Measurements from ENCODE around the gene SSTR3.

SSTR3 gene

DNA sequence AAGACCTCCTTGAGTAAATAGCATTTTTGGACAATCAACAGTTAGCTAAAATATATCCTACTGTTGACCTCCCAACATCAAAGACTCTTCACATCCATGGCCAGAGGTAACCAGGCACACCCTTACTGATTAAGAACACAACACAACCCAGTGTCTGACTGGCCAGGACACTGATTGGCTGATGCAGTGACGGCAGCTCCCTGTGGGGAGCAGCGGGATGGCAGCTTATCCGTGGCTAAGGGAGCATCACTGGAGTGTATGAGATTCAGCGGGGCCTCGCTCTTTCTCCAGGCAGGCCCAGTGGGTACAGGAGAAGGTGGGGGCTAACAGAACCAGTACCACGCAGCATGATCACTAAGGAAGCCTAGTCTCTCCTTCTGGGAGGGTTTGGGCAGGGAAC, 52.2 kb downstream of the SSTR3 start:
- H3K27ac ChIP-seq (ENCODE audit: low read depth, low read length, poor library complexity, severe bottlenecking), result no peak overlapping the region
- H3F3A ChIP-seq (ENCODE audit: insufficient read depth, low read length), result no peaks in the 10 kb centered on the region
- no peak overlapping the region for H3K9ac ChIP-seq (ENCODE audit: low read length)
- H4K20me1 ChIP-seq (ENCODE audit: insufficient read depth, low read length), result no peaks in the 10 kb centered on the region
- no peak for TF ChIP-seq EZH2 (IDR thresholded peaks at IDR 0.05; ENCODE audit: borderline replicate concordance, low read length)
- TF ChIP-seq, protein P1, sequence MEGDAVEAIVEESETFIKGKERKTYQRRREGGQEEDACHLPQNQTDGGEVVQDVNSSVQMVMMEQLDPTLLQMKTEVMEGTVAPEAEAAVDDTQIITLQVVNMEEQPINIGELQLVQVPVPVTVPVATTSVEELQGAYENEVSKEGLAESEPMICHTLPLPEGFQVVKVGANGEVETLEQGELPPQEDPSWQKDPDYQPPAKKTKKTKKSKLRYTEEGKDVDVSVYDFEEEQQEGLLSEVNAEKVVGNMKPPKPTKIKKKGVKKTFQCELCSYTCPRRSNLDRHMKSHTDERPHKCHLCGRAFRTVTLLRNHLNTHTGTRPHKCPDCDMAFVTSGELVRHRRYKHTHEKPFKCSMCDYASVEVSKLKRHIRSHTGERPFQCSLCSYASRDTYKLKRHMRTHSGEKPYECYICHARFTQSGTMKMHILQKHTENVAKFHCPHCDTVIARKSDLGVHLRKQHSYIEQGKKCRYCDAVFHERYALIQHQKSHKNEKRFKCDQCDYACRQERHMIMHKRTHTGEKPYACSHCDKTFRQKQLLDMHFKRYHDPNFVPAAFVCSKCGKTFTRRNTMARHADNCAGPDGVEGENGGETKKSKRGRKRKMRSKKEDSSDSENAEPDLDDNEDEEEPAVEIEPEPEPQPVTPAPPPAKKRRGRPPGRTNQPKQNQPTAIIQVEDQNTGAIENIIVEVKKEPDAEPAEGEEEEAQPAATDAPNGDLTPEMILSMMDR (IDR thresholded peaks at IDR 0.05; ENCODE audit: low read length), result no peak
- H3K4me1 ChIP-seq (ENCODE audit: insufficient read depth, low read length, severe bottlenecking), result no peaks in the 10 kb centered on the region
- no peak overlapping the region for H2AFZ ChIP-seq (ENCODE audit: low read length)
- H3K79me2 ChIP-seq (ENCODE audit: insufficient read depth, low read length), result no peaks in the 10 kb centered on the region
- peaks cover 26% of the 10 kb centered on the region; the same call in 1 of the 2 replicates for H3K27me3 ChIP-seq (ENCODE audit: insufficient read depth, low read length)
- H3K9me3 ChIP-seq (ENCODE audit: low read length), result peaks cover 8% of the 10 kb centered on the region
- H3K36me3 ChIP-seq (ENCODE audit: insufficient read depth, low read length), result peaks cover 6% of the 10 kb centered on the region; the same call in 1 of the 2 replicates
- no peak overlapping the region for H3K4me3 ChIP-seq (ENCODE audit: low read depth, low read length, poor library complexity, severe bottlenecking)
- H3K9me2 ChIP-seq (ENCODE audit: low read depth, low read length), result no peaks in the 10 kb centered on the region
- no peak overlapping the region for H3K4me2 ChIP-seq (ENCODE audit: low read length)

DNA sequence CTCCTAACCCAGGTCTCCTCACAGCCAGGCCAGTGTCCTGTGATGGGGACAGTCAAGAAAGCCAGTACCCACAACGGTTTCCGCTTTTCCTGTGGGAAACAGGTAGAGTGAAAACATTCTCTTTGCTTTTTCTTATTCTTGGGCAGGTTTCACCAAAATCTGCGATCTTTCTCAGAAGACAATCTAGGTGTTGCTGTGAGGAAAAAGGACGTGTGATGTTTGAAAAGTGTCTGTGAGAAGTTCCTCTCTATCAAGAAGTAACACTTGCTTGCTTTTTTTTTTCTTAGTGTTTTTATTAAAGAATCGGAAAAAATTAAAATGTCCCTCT, 53.4 kb downstream of the SSTR3 start:
- no peaks in the 10 kb centered on the region for H4K20me1 ChIP-seq (ENCODE audit: insufficient read depth, low read length)
- peaks cover 8% of the 10 kb centered on the region for H3K9me3 ChIP-seq (ENCODE audit: low read length)
- H3K4me2 ChIP-seq (ENCODE audit: low read length), result no peak overlapping the region
- H3K36me3 ChIP-seq (ENCODE audit: insufficient read depth, low read length), result peaks cover 6% of the 10 kb centered on the region; the same call in 1 of the 2 replicates
- no peaks in the 10 kb centered on the region for H3F3A ChIP-seq (ENCODE audit: insufficient read depth, low read length)
- no peaks in the 10 kb centered on the region for H3K79me2 ChIP-seq (ENCODE audit: insufficient read depth, low read length)
- no peak overlapping the region for H3K27ac ChIP-seq (ENCODE audit: low read depth, low read length, poor library complexity, severe bottlenecking)
- H3K4me1 ChIP-seq (ENCODE audit: insufficient read depth, low read length, severe bottlenecking), result no peaks in the 10 kb centered on the region
- no peak overlapping the region for H2AFZ ChIP-seq (ENCODE audit: low read length)
- no peak for TF ChIP-seq EZH2 (IDR thresholded peaks at IDR 0.05; ENCODE audit: borderline replicate concordance, low read length)
- H3K27me3 ChIP-seq (ENCODE audit: insufficient read depth, low read length), result peaks cover 26% of the 10 kb centered on the region; the same call in 1 of the 2 replicates
- H3K9ac ChIP-seq (ENCODE audit: low read length), result no peak overlapping the region
- H3K4me3 ChIP-seq (ENCODE audit: low read depth, low read length, poor library complexity, severe bottlenecking), result no peak overlapping the region
- no peaks in the 10 kb centered on the region for H3K9me2 ChIP-seq (ENCODE audit: low read depth, low read length)

DNA sequence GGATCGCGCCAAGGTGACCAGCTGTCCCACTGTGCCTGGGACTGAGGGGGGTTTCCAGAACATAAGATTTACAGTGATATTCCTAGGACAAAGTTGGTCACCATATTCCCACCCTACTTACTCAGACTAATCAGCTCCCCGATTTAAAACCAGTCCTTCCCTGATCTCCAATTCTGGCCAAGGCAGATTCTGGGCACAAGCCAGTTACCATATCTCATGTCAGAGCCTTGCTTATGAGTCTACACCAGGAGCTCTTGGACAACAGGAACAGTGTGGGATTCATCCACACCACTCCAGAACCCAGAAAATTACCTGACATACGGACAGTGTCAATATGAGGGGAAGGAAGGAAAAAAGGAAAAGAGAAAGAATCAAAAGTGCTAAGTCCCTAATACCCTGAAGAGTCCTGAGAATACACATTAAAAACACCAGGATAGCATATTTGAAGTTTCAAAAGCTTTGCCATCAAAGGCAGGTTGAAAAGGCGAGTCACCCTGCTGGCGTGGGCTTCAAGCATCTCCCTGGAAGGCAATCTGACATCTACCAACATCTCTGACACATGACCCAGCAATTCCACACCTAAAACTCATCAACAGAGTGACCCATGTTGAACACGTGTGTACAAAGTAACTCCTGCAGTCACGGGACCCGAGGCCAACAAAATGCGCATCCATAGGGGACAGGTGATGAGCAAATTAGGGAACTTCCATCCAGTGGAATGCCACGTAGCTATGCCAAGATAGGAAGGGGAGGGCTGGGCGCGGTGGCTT, 54.6 kb downstream of the SSTR3 start:
- no peaks in the 10 kb centered on the region for H4K20me1 ChIP-seq (ENCODE audit: insufficient read depth, low read length)
- H3K79me2 ChIP-seq (ENCODE audit: insufficient read depth, low read length), result no peaks in the 10 kb centered on the region
- no peak overlapping the region for H3K27ac ChIP-seq (ENCODE audit: low read depth, low read length, poor library complexity, severe bottlenecking)
- H3K4me3 ChIP-seq (ENCODE audit: low read depth, low read length, poor library complexity, severe bottlenecking), result no peak overlapping the region
- H3K4me1 ChIP-seq (ENCODE audit: insufficient read depth, low read length, severe bottlenecking), result no peaks in the 10 kb centered on the region
- H3K9me3 ChIP-seq (ENCODE audit: low read length), result peaks cover 8% of the 10 kb centered on the region
- H2AFZ ChIP-seq (ENCODE audit: low read length), result no peak overlapping the region
- peaks cover 24% of the 10 kb centered on the region; the same call in 1 of the 2 replicates for H3K27me3 ChIP-seq (ENCODE audit: insufficient read depth, low read length)
- peaks cover 6% of the 10 kb centered on the region; the same call in 1 of the 2 replicates for H3K36me3 ChIP-seq (ENCODE audit: insufficient read depth, low read length)
- H3F3A ChIP-seq (ENCODE audit: insufficient read depth, low read length), result no peaks in the 10 kb centered on the region
- H3K4me2 ChIP-seq (ENCODE audit: low read length), result no peak overlapping the region
- H3K9me2 ChIP-seq (ENCODE audit: low read depth, low read length), result no peaks in the 10 kb centered on the region
- TF ChIP-seq, protein P1 (IDR thresholded peaks at IDR 0.05; ENCODE audit: low read length), result no peak
- no peak for TF ChIP-seq EZH2 (IDR thresholded peaks at IDR 0.05; ENCODE audit: borderline replicate concordance, low read length)
- H3K9ac ChIP-seq (ENCODE audit: low read length), result no peak overlapping the region
